ENCODE results near the gene ALDH9A1.

The ALDH9A1 gene

GRCh38 chr1:165650981-165651625 lies 47.3 kb downstream of the ALDH9A1 start:
- no peak overlapping the region for H3K4me3 ChIP-seq (replicated peaks in 1 of 2; ENCODE audit: low read depth in 2 of 2, low read length in 2 of 2)
- TF ChIP-seq CTCF (IDR thresholded peaks at IDR 0.05; ENCODE audit: low read depth, low read length): no peak
- no peak for DNase-seq (ENCODE audit: low read depth in 2 of 2)

- TF ChIP-seq CTCF (IDR thresholded peaks at IDR 0.05; ENCODE audit: low read depth, low read length): no peak
- H3K4me3 ChIP-seq (replicated peaks in 1 of 2; ENCODE audit: low read depth in 2 of 2, low read length in 2 of 2): no peak overlapping the region
- no peak for DNase-seq (ENCODE audit: low read depth in 2 of 2)
Measured at GRCh38 chr1:165648919-165649572, 49.3 kb downstream of the ALDH9A1 start.

GRCh38 chr1:165647970-165648369 lies 50.4 kb downstream of the ALDH9A1 start:
- no peak for TF ChIP-seq CTCF (IDR thresholded peaks at IDR 0.05; ENCODE audit: low read depth, low read length)
- peak in 1 of 2 donors; percentile 64 for DNase-seq (ENCODE audit: low read depth in 2 of 2)
- no peak overlapping the region for H3K4me3 ChIP-seq (replicated peaks in 1 of 2; ENCODE audit: low read depth in 2 of 2, low read length in 2 of 2)

GRCh38 chr1:165647517-165647916 lies 50.8 kb downstream of the ALDH9A1 start:
- no peak for DNase-seq (ENCODE audit: low read depth in 2 of 2)
- H3K4me3 ChIP-seq (replicated peaks in 1 of 2; ENCODE audit: low read depth in 2 of 2, low read length in 2 of 2): no peak overlapping the region
- no peak for TF ChIP-seq CTCF (IDR thresholded peaks at IDR 0.05; ENCODE audit: low read depth, low read length)

GRCh38 chr1:165645654-165646366 lies 52.6 kb downstream of the ALDH9A1 start:
- TF ChIP-seq CTCF (IDR thresholded peaks at IDR 0.05; ENCODE audit: low read depth, low read length): no peak
- no peak for DNase-seq (ENCODE audit: low read depth in 2 of 2)
- H3K4me3 ChIP-seq (replicated peaks in 1 of 2; ENCODE audit: low read depth in 2 of 2, low read length in 2 of 2): no peak overlapping the region

GRCh38 chr1:165644064-165644735 lies 54.2 kb downstream of the ALDH9A1 start:
- DNase-seq (ENCODE audit: low read depth in 2 of 2): peak in 1 of 2 donors; percentile 22
- H3K4me3 ChIP-seq (replicated peaks in 1 of 2; ENCODE audit: low read depth in 2 of 2, low read length in 2 of 2): no peak overlapping the region
- TF ChIP-seq CTCF (IDR thresholded peaks at IDR 0.05; ENCODE audit: low read depth, low read length): no peak

All from cardiac fibroblast (primary cell).